Motor neuron (in vitro differentiated cells): ENCODE data around the gene MKNK1. TPM values are rescaled to one million over a fixed set of nuclear protein-coding genes. Genes with fewer than 3 reads are reported as not detected.
A peak's percentile ranks its signal among the peaks of the same experiment; 100 is the strongest.

ENCODE experiments used
- ATAC-seq, 8 experiments: fragments of 200-7000 bp; cut with Tn5 transposase; replicated peaks in 6 of 8; 2 replicates each; pipeline ENCODE4 v1.8.0; 2021; ENCODE audit warnings: mild to moderate bottlenecking in 8 of 8, moderate library complexity in 8 of 8
- H3K27ac ChIP-seq, 2 donors: fragments of 250-450 bp; sonication (Bioruptor Pico); 2 replicates each; pipeline ENCODE4 v1.9.0; 2021; ENCODE audit warnings: antibody characterized with exemption in 2 of 2, mild to moderate bottlenecking in 2 of 2, moderate library complexity in 1 of 2
- H3K4me1 ChIP-seq, 2 donors: fragments of 250-450 bp; sonication (Bioruptor Pico); replicated peaks in 1 of 2; 2 replicates each; pipeline ENCODE4 v1.6.1; 2021; ENCODE audit warnings: antibody characterized with exemption in 2 of 2, mild to moderate bottlenecking in 2 of 2, moderate library complexity in 1 of 2
- H3K4me3 ChIP-seq, 5 donors: fragments of 250-450 bp; sonication (Bioruptor Pico); 2 replicates each; pipeline ENCODE4 v1.9.0; 2021; ENCODE audit warnings: antibody characterized with exemption in 5 of 5, mild to moderate bottlenecking in 5 of 5, moderate library complexity in 4 of 5
- WGBS, 10 experiments: fragments of 450-650 bp; shearing (Covaris generic); methylation state at CpG; one replicate each; pipeline ENCODE4 v1.0.0; 2022; 5-methylcytosine and 5-hydroxymethylcytosine counted together
- in situ Hi-C, 9 experiments: fragments of 400-800 bp; cut with MboI; loops; one replicate each; pipeline ENCODE4 v1.15.0; 2021; ENCODE audit warnings: low sequenced_read_pairs in 9 of 9, low pct_unique_long_range_greater_than_20kb in 2 of 9; ENCODE audit not compliant: unreplicated experiment in 9 of 9
- total RNA-seq, 8 experiments: library from RNA; unstranded; fragments of 300-600 nt; gene quantifications; 2 replicates each; pipeline versions ENCODE4 v1.2.3 to v1.2.4, GENCODE V29; 2022

MKNK1 gene
- total RNA-seq, 8 experiments from 2014 or later = 7.0 to 34.1 (median 15.5) TPM

GRCh38 chr1:46526013-46526690, 77.9 kb downstream of the MKNK1 start:
- H3K4me1 ChIP-seq = peaks cover 5 to 7% of the 10 kb centered on the region in 2 donors
- in situ Hi-C loops = loop anchor here in 8 of 9 experiments (10.0 to 25.0 kb wide), 3 partner anchors 51 to 89 kb away; no protein-coding TSS in a partner anchor
- H3K4me3 ChIP-seq = no peak overlapping the region
- WGBS, 10 experiments = 14 to 64% (median 40%) methylated on average over 1 to 9 of the region's 17 CpGs; no CpG with 5 or more reads in 5 of the 10 experiments
- H3K27ac ChIP-seq = no peak overlapping the region
- ATAC-seq = peak in 5 of 8 experiments; percentile 39 to 65 (median 60)

- no peak overlapping the region for H3K4me3 ChIP-seq
- 8 to 73% (median 54%) methylated on average over 1 to 7 of the region's 13 CpGs; no CpG with 5 or more reads in 2 of the 10 experiments for WGBS, 10 experiments
- ATAC-seq = no peak
- H3K27ac ChIP-seq = no peak overlapping the region
- H3K4me1 ChIP-seq = peaks cover 5 to 7% of the 10 kb centered on the region in 2 donors
- in situ Hi-C loops = loop anchor here in 8 of 9 experiments (10.0 to 25.0 kb wide), 3 partner anchors 51 to 88 kb away; no protein-coding TSS in a partner anchor
Observed at GRCh38 chr1:46525253-46525983, 78.7 kb downstream of the MKNK1 start.

- in situ Hi-C loops = loop anchor here in 8 of 9 experiments (10.0 to 25.0 kb wide), 3 partner anchors 50 to 88 kb away; no protein-coding TSS in a partner anchor
- Histone ChIP-seq H3K27ac (no peak overlapping the region), H3K4me3 (no peak overlapping the region), H3K4me1 (peaks cover 7 to 11% of the 10 kb centered on the region in 2 donors)
- WGBS, 10 experiments = 71 to 100% (median 75%) methylated on average over 1 to 3 of the region's 5 CpGs; no CpG with 5 or more reads in 4 of the 10 experiments
- ATAC-seq = no peak
Observed at GRCh38 chr1:46524843-46525242, 79.2 kb downstream of the MKNK1 start.

DNA sequence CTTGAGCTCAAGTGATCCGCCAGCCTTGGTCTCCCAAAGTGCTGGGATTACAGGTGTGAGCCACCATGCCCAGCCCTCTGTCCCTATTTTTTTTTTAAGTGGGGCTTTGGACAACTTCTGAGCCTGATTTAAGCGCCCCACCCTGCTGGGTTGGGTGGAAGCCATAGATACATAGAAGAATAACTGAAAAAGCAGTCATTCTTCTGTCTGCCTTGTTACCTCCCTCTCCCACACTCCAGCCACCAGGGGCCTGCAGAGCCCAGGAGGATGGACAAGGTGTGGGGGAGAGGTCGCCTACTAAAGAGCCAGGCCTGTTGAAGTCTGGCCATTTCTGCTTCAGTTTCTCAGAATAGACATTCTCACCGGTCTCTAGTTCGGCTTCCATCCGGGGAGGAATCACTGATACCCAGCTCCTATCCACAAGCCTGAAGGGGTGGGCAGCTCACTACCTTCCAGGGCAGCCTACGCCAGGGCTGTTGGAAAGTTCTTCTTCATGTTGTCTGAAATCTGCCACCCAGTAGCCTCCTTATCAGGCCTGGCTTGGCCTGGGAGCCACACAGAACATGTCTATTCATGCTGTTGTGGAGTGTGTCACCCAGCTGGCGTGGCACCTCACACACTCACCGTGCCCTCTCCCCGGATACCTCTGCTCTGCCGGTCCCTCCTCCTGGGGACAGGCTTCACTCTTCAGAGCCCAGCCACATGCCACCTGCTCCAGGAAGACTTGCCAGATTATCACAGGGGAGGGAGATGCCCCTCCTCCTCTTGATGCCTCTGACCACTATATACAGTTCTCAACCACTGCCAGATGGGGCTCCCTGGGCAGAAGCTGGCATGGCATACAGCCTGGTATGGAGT, 80.3 kb downstream of the MKNK1 start:
- Histone ChIP-seq H3K4me1 (peaks cover 7 to 13% of the 10 kb centered on the region in 2 donors), H3K4me3 (no peak overlapping the region), H3K27ac (no peak overlapping the region)
- no peak for ATAC-seq
- in situ Hi-C loops = loop anchor here in 2 of 9 experiments (10.0 kb wide), 2 partner anchors 49 to 79 kb away; no protein-coding TSS in a partner anchor
- WGBS, 10 experiments = 34 to 100% (median 80%) methylated on average over 1 to 11 of the region's 11 CpGs; no CpG with 5 or more reads in 1 of the 10 experiments

DNA sequence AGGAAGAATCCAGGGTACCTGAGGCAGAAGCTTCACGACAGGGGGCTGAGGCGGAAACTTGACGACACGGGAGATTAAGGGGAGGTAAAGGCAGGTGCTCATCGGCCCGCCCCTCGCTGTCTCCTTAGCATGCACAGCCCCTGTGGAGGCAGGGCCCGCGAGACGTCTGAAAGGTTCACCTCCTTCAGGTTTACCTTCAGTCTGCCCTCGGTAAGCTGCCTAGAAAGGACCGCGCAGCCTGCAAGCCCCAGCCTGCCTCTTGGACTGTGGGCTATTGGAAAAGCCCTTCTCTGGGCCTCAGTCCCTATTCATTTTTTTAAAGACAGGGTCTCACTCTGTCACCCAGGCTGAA, 81.1 kb downstream of the MKNK1 start:
- in situ Hi-C loops = loop anchor here in 2 of 9 experiments (10.0 kb wide), 2 partner anchors 48 to 78 kb away; no protein-coding TSS in a partner anchor

GRCh38 chr1:46522184-46522968, 81.7 kb downstream of the MKNK1 start:
- 0 to 100% (median 52%) methylated on average over 1 to 16 of the region's 16 CpGs; no CpG with 5 or more reads in 2 of the 10 experiments for WGBS, 10 experiments
- no peak overlapping the region for H3K4me3 ChIP-seq
- peak in 6 of 8 experiments; percentile 18 to 75 (median 41) for ATAC-seq
- in situ Hi-C loops = loop anchor here in 2 of 9 experiments (10.0 kb wide), 2 partner anchors 48 to 78 kb away; no protein-coding TSS in a partner anchor
- no peak overlapping the region for H3K27ac ChIP-seq
- H3K4me1 ChIP-seq = peaks cover 7 to 13% of the 10 kb centered on the region in 2 donors

More for the DNA sequence above, 81.1 kb downstream of the MKNK1 start:
- H3K27ac ChIP-seq = no peak overlapping the region
- peaks cover 7 to 13% of the 10 kb centered on the region in 2 donors for H3K4me1 ChIP-seq
- WGBS, 10 experiments = 62 to 89% (median 77%) methylated on average over 3 to 12 of the region's 13 CpGs; no CpG with 5 or more reads in 5 of the 10 experiments
- ATAC-seq = no peak
- no peak overlapping the region for H3K4me3 ChIP-seq

DNA sequence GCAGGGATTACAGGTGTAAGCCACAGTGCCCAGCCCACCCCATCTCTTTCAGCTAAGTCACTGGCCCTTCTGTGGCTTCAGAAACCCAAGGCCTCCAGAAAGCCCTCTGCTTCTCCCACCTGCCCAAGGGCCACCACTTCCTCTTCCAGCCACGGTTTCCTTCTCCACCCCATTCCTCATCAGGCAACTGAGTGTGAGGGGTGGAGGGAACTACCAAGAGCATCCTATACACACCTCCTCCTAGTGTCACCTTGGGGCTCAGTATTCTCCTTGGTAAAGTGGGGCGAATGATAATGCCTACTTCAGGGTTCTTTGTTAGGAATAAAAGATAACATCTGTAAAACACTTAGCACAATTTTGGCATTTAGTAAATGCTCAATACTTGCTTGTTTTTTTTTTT, 82.7 kb downstream of the MKNK1 start:
- no peak overlapping the region for H3K4me3 ChIP-seq
- in situ Hi-C loops = loop anchor here in 2 of 9 experiments (10.0 kb wide), 2 partner anchors 47 to 77 kb away; no protein-coding TSS in a partner anchor
- peaks cover 2 to 11% of the 10 kb centered on the region in 2 donors for H3K4me1 ChIP-seq
- no peak for ATAC-seq
- WGBS, 10 experiments = 20 to 88% (median 62%) methylated on average over 1 to 2 of the region's 2 CpGs; no CpG with 5 or more reads in 2 of the 10 experiments
- no peak overlapping the region for H3K27ac ChIP-seq

DNA sequence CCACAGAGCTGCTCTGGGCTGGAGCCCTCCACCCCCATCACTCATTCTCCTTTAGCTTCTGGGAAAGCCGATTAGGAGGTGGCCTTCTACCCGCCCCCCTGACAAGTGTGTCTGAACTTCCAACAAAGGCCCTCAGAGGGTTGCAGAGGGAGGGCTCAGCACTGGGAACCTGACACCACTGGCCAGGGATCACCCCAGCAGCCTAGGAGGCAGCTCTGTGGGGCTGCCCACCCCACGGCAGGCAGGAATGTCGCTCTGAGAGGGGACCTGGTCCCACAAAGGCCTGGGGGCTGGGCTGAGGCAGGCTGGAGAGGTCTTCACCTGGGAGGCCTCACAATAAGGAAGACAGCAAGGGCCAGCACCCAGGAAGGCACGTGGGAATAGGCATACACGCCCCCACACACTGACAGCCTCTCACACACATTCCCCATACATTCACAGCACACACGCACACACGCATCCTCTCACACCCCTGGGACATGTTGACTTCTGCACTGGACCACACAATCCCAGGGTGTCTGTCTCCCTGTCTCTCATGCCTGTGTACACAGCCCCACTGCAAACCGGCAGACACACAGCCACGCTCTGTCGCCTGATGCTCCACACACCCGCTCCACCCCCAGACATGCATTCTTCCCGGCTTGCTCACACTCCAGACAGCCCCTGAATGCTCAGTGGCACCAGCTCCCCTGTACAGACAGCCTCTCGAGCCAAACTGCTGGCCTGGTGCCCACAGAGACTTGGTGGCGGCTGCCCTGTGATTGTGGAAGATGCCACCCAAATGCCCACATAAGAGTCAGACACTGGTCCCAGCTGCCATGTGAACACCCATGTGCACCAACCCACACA, 83.8 kb downstream of the MKNK1 start:
- Histone ChIP-seq H3K4me3 (no peak overlapping the region), H3K27ac (no peak overlapping the region), H3K4me1 (peaks cover 2 to 6% of the 10 kb centered on the region in 2 donors)
- 0 to 62% (median 22%) methylated on average over 1 to 9 of the region's 15 CpGs; no CpG with 5 or more reads in 2 of the 10 experiments for WGBS, 10 experiments
- peak; percentile 45 to 86 (median 68) for ATAC-seq
- in situ Hi-C loops = loop anchor here in 2 of 9 experiments (10.0 kb wide), 2 partner anchors 45 to 75 kb away; no protein-coding TSS in a partner anchor

DNA sequence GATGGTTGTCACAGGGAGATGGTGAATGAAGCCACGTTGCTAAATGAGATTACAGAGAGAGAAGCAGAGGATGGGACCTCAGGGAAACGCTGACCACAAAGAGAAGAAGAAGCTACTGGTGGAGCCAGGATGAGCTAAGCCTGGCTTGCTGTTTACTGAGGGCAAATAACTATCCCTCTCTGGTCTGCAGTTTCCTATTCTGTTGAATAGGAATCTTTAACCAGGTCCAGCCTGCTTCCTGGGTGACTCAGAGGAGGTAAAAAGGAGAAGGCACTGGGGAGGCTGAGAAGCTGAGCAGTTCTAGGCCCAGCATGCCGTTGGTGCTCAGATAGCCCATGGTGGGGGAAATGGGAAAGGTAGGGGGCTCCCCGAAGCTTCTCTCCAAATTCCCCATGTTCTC, 84.9 kb downstream of the MKNK1 start:
- 22 to 100% (median 84%) methylated on average over 1 to 4 of the region's 4 CpGs; no CpG with 5 or more reads in 2 of the 10 experiments for WGBS, 10 experiments
- ATAC-seq = no peak
- Histone ChIP-seq H3K27ac (no peak overlapping the region), H3K4me3 (no peak overlapping the region), H3K4me1 (peaks cover 2 to 6% of the 10 kb centered on the region in 2 donors)
- in situ Hi-C loops = no loop called here

DNA sequence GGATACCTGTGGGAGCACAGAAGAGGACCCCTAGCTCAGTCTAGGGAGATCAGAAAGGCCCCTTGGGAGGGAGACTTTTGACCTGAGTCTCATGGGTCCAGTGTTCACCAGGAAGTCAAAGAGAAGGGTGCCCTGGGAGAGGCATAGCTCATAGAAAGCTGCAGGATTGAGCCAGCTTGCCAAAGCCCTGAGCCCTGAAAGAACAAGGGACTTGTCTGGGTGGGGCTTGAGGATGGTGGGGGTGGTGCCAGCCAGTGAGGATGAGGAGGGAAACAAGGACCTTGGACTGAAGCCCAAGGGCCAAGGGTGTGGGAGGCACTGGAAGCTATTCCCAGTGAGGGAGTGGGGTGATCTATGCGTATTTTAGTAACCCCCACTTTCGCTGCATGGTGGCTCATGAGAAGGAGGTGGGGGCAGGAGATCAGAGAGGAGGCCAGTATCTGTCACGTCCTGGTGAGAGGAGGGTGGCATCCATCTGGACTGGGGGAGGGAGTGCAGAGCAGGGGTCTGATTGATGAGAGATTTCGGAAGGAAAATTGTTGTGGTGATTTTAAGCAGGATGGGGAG, 86.1 kb downstream of the MKNK1 start:
- in situ Hi-C loops = no loop called here
- no peak for ATAC-seq
- WGBS, 10 experiments = 0 to 89% (median 53%) methylated on average over 1 to 4 of the region's 4 CpGs; no CpG with 5 or more reads in 2 of the 10 experiments

More for the DNA sequence above, 86.1 kb downstream of the MKNK1 start:
- H3K27ac ChIP-seq = no peak overlapping the region
- H3K4me3 ChIP-seq = no peak overlapping the region
- H3K4me1 ChIP-seq = peaks cover 2 to 6% of the 10 kb centered on the region in 2 donors
